GM12878 (cell line): ENCODE results near the gene TSHZ2. TPM values are rescaled to one million over a fixed set of nuclear protein-coding genes. Genes with fewer than 3 reads are reported as not detected.
"Not testable (repeated sequence)": the region's sequence is repeated elsewhere in the genome, so short reads cannot be mapped to it uniquely, and the experiment has no call there.

Source experiments
- ATAC-seq: fragments of 200-7000 bp; cut with Tn5 transposase; 3 replicates; pipeline ENCODE4 v1.9.1; 2020; ENCODE audit warnings: mild to moderate bottlenecking, moderate library complexity
- BruUV-seq: library from RNA; stranded (reverse); fragments of 400-500 nt; replicated peaks from 2 replicates; lab custom pipeline; 2021; lab: Mats Ljungman, UMichigan
- CTCF ChIA-PET: fragments of 300-600 bp; sonication (Branson Sonifier 250); formaldehyde crosslinking; extraction: SDS; loops from one replicate; lab custom pipeline; 2021; ENCODE audit warnings: inconsistent platforms; lab: Yijun Ruan, JAX
- POLR2A ChIA-PET: fragments of 350-600 bp; formaldehyde crosslinking; extraction: SDS; loops from one replicate; lab custom pipeline; 2021; ENCODE audit warnings: inconsistent platforms; lab: Charles Lee
- RAD21 ChIA-PET: fragments of 300-600 bp; sonication (Branson Sonifier 250); formaldehyde crosslinking; loops from one replicate; lab custom pipeline; 2023; ENCODE audit warnings: antibody characterized with exemption; ENCODE audit not compliant: unreplicated experiment; lab: Charles Lee
- SMC1A ChIA-PET: fragments of 300-600 bp; sonication (Branson Sonifier 250); formaldehyde crosslinking; loops from one replicate; lab custom pipeline; 2023; ENCODE audit not compliant: unreplicated experiment, uncharacterized antibody; lab: Charles Lee
- DNase-seq: peaks from one replicate; pipeline ENCODE4 v3.0.0-alpha.2; 2011; ENCODE audit warnings: low read depth, low spot score
- FAIRE-seq: peaks from 3 replicates; lab custom pipeline; 2011; peaks lifted over from hg19 to GRCh38; lab: Jason Lieb, UNC
- H2AFZ ChIP-seq: 2 replicates; pipeline ENCODE4 v1.6.0; 2011; ENCODE audit warnings: low read depth, low read length, control low read depth; ENCODE audit not compliant: control insufficient read depth
- H3K27ac ChIP-seq: 2 replicates; pipeline ENCODE4 v1.5.1; 2011; ENCODE audit warnings: control low read depth; ENCODE audit not compliant: control insufficient read depth, insufficient read depth
- H3K27me3 ChIP-seq, 2 experiments: replicated peaks in 1 of 2; 2 replicates each; pipeline versions ENCODE4 v1.6.0 to v1.6.1; 2011; ENCODE audit warnings: low read length in 1 of 2; ENCODE audit not compliant: control insufficient read depth in 2 of 2, insufficient read depth in 2 of 2
- H3K36me3 ChIP-seq, 2 experiments: 2 replicates each; pipeline ENCODE4 v1.5.1; 2011; ENCODE audit warnings: low read length in 1 of 2; ENCODE audit not compliant: control insufficient read depth in 2 of 2, insufficient read depth in 2 of 2
- H3K4me1 ChIP-seq: 2 replicates; pipeline ENCODE4 v1.6.1; 2011; ENCODE audit warnings: mild to moderate bottlenecking, low read length, moderate library complexity, mixed read lengths; ENCODE audit not compliant: control insufficient read depth, insufficient read depth
- H3K4me2 ChIP-seq: 2 replicates; pipeline ENCODE4 v1.6.0; 2011; ENCODE audit warnings: control low read depth; ENCODE audit not compliant: control insufficient read depth, insufficient read depth
- H3K4me3 ChIP-seq: fragments of 200-600 bp; sonication (generic); 2 replicates; pipeline ENCODE4 v1.5.1; 2016
- H3K79me2 ChIP-seq: 2 replicates; pipeline ENCODE4 v1.6.0; 2011; ENCODE audit warnings: low read length; ENCODE audit not compliant: control insufficient read depth, insufficient read depth
- H3K9ac ChIP-seq: 2 replicates; pipeline ENCODE4 v1.8.0; 2011; ENCODE audit warnings: low read length, control low read depth, mixed read lengths; ENCODE audit not compliant: control insufficient read depth, insufficient read depth
- H3K9me3 ChIP-seq: replicated peaks from 3 replicates; pipeline ENCODE4 v1.5.1; 2011; ENCODE audit warnings: mild to moderate bottlenecking, low read length; ENCODE audit not compliant: control insufficient read depth, insufficient read depth
- H4K20me1 ChIP-seq: 2 replicates; pipeline ENCODE4 v1.6.0; 2011; ENCODE audit not compliant: control insufficient read depth, insufficient read depth
- HSF1 ChIP-seq: fragments of 150-350 bp; IDR thresholded peaks from 2 replicates; pipeline ENCODE4 v1.6.1; 2014; ENCODE audit warnings: mild to moderate bottlenecking, low read depth, low read length
- STAT3 ChIP-seq: IDR thresholded peaks from 2 replicates; pipeline ENCODE4 v1.6.1; 2011; ENCODE audit warnings: low read depth, low read length, improper control_type of control experiment
- ZNF24 ChIP-seq: fragments of 450-650 bp; IDR thresholded peaks from 2 replicates; pipeline ENCODE4 v1.6.1; 2017; ENCODE audit warnings: antibody characterized with exemption, mild to moderate bottlenecking
- WGBS: methylation state at CpG from one replicate; pipeline ENCODE4 v1.1.6; 2016; ENCODE audit warnings: low lambda C conversion rate; ENCODE audit not compliant: insufficient replicate concordance, insufficient coverage; ENCODE audit errors: missing lambda C conversion rate; 5-methylcytosine and 5-hydroxymethylcytosine counted together
- in situ Hi-C: fragments of 300-500 bp; cut with MboI; formaldehyde crosslinking; loops from 9 replicates; pipeline ENCODE4 v1.14.3; 2018; ENCODE audit warnings: mixed read lengths
- intact Hi-C: fragments of 100-400 bp; cut with micrococcal nuclease; formaldehyde crosslinking; loops from one replicate; pipeline ENCODE4 v1.14.2; 2022; ENCODE audit not compliant: unreplicated experiment
- polyA plus RNA-seq, 11 experiments: library from polyadenylated mRNA; depleted of rRNA in 4 of 11; unstranded in 6 of 11; stranded (reverse) in 5 of 11; fragments of >200 nt; fragmentation: Nextera tagmentation in 4 of 11; fragmentation: Illumina TruSeq in 1 of 11; extraction: Ambion mirVana in 4 of 11; extraction: Trizol in 1 of 11; gene quantifications; 1 replicate in 1 of 11; 2 replicates in 10 of 11; pipeline versions ENCODE4 v1.2.1 to v1.2.3, GENCODE V29; 2011 to 2016; ENCODE audit warnings: inconsistent platforms in 2 of 11, missing spikeins in 2 of 11, low read depth in 1 of 11
- total RNA-seq, 4 experiments: library from RNA; depleted of rRNA in 3 of 4; stranded (reverse); fragments of >200 nt in 3 of 4; fragmentation: Illumina TruSeq in 1 of 4; extraction: Trizol in 1 of 4; gene quantifications; 2 replicates each; pipeline versions ENCODE4 v1.2.1 to v1.2.3, GENCODE V29; 2013 to 2021

TSHZ2 gene
- total and polyA plus RNA-seq, 10 of the 15 experiments (the other 5 are each of a cell fraction or from before 2014, with no cell fraction given): 0.01 to 0.86 (median 0.13) TPM; not detected in 2

DNA sequence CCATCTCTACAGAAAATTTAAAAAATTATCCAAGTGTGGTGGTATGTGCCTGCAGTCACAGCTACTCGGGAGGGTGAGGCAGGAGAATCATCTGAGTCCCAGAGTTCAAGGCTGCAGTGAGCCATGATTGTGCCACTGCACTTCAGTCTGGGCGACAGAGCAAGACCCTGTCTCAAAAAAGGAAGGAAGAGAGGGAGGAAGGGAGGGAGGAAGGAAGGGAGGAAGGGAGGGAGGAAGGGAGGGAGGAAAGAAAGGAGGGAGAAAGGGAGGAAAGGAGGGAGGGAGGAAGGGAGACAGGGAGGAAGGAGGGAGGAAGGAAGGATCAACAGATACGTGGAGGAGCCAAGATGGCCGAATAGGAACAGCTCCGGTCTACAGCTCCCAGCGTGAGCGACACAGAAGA, 531.4 kb downstream of the TSHZ2 start:
- BruUV-seq: no TSS peak
- no peak for DNase-seq
- POLR2A ChIA-PET: no interaction called here
- Histone ChIP-seq H3K27ac (no peak overlapping the region), H2AFZ (no peak overlapping the region), H3K9ac (no peak overlapping the region), H3K79me2 (no peaks in the 10 kb centered on the region), H3K4me2 (no peak overlapping the region), H3K27me3 (no peaks in the 10 kb centered on the region), H3K4me3 (no peak overlapping the region), H4K20me1 (no peaks in the 10 kb centered on the region), H3K36me3 (no peaks in the 10 kb centered on the region), H3K4me1 (no peaks in the 10 kb centered on the region), H3K9me3 (no peaks in the 10 kb centered on the region)
- ATAC-seq: no peak
- TF ChIP-seq ZNF24 (no peak), STAT3 (no peak), HSF1 (no peak)
- intact Hi-C loops: no loop called here
- SMC1A ChIA-PET: no interaction called here
- CTCF ChIA-PET: no interaction called here
- RAD21 ChIA-PET: no interaction called here
- WGBS: 73% methylated on average over 6 of the region's 7 CpGs
- in situ Hi-C loops: no loop called here
- FAIRE-seq: no peak

DNA sequence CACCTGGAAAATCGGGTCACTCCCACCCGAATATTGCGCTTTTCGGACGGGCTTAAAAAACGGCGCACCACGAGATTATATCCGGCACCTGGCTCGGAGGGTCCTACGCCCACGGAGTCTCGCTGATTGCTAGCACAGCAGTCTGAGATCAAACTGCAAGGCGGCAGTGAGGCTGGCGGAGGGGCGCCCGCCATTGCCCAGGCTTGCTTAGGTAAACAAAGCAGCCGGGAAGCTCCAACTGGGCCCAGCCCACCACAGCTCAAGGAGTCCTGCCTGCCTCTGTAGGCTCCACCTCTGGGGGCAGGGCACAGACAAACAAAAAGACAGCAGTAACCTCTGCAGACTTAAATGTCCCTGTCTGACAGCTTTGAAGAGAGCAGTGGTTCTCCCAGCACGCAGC, 531.9 kb downstream of the TSHZ2 start:
- H3K4me1 ChIP-seq, DNase-seq, FAIRE-seq, H3K79me2 ChIP-seq, BruUV-seq, H3K4me2 ChIP-seq, H3K4me3 ChIP-seq, RAD21 ChIA-PET, ATAC-seq, in situ Hi-C loops, POLR2A ChIA-PET, H3K36me3 ChIP-seq, H3K27ac ChIP-seq, H4K20me1 ChIP-seq, CTCF ChIA-PET, H3K9me3 ChIP-seq, intact Hi-C loops, H2AFZ ChIP-seq, H3K27me3 ChIP-seq, H3K9ac ChIP-seq, SMC1A ChIA-PET: not testable (repeated sequence)
- WGBS: 78% methylated on average over 17 of the region's 19 CpGs
